HG02973 (cell line): ENCODE results near the gene GATM.
"Not testable (repeated sequence)": the region's sequence is repeated elsewhere in the genome, so short reads cannot be mapped to it uniquely, and the experiment has no call there.

Experiments used
- ATAC-seq: cut with Tn5 transposase; IDR thresholded peaks from one replicate; pipeline ENCODE4 v1.9.1; 2021; ENCODE audit warnings: moderate library complexity; ENCODE audit not compliant: unreplicated experiment

GATM gene

DNA sequence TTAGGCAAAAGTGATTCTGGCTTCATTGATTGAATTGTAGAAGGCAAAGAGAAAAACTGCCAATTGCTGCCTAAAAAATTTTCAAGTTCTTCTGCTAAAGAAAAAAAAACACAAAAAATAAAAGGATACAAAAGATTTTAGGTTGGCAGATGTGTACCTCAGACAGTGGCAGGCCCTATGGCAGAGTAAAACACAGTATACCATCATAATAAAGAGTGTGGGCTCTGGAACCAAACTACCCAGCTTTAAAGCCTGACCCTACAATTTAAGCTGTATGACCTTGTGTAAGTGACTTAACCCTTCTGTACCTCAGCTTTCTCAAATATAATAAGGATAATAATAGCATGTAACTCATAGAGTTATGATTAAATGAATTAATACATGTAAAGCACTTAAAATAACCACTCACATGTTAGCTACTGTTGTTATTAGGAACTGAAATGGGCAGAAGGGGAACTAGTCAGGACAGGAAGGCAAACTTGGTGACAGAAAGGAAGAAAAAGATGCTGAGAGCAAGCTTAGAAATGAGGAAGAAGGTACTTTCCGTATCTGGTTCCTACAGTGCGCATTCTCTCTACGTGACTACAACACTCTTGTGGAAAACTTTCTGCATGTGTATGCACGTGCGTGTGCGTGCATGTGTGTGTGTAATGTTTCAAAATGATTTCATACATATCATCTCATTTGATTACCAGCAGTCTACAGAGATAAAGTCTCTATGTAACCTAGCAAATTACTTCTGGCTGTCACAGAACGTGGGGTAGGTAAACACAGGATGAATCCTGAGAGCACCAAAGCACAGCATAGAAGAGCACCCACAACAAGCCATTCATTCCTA lies 13.6 kb upstream of the GATM start:
- ATAC-seq, result peak; percentile 93

DNA sequence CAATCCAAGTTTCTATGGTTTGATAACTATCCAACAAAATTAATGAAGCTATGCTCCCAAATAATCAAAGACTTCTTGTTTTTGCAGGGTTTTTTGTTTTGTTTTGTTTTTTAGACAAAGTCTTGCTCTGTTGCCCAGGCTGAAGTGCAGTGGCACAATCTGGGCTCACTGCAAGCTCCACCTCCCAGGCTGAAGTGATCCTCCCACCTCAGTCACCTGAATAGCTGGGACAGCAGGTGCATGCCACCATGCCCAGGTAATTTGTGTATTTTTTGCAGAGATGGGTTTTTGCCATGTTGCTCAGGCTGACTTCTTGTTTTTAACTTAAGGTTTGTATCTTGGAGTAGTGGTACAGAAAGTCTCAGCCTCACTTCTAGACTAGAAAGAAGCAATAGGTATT lies 11.0 kb upstream of the GATM start:
- ATAC-seq, result no peak

GRCh38 chr15:45387380-45388007 lies 9.2 kb upstream of the GATM start:
- ATAC-seq, result no peak

DNA sequence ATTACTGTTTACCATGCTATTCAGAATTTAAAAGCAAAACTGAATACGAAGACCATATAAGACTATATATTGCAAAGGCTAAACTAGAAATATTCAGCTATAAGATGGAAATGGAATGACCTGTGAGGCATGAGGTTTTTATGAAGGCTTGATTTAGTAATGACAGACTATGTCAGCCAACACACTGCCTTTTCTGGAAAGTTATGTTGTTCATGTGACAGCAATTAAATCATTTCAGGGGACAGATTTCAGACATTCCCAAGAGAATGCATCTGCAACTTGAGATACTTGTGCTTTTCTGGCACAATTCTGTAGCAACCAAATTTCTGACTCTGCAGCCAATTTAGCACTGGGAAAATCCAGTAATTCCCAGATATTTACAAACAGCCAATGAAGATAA lies 8.6 kb upstream of the GATM start:
- ATAC-seq, result no peak

GRCh38 chr15:45386420-45386819 lies 8.1 kb upstream of the GATM start:
- no peak for ATAC-seq

DNA sequence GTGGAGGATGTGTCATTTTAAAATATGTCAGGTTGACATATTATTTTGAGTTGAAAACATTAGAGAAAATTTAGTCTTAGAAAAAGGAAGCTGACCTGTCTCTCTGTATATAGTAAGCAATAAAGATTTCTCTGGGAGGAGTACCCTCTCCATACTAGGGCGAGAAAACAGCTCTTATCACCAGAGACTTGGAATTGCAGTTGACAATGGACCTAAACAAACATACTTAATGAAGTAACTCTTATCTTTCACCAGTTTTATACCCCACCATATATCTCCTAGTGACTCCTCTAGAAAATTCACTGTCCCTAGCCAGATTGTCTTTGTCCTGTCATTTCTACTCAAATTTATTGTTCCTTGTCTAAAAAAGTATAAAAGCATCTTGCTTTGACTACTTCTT lies 7.2 kb upstream of the GATM start:
- ATAC-seq, result no peak

DNA sequence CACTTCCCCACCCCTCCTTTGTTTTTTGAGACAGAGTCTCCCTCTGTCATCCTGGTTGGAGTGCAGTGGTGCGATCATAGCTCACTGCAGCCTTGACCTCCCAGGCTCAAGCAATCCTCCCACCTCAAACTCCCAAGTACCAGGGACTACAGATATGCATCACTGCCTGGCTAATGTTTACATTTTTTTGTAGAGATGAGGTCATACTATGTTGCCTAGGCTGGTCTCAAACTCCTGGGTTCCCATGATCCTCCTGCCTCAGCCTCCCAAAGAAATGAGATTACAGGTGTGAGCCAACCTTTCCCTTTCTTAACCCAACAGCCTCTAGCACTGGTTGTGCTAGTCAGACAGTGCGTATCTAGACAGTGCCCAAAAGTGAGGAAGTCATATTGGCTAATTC lies 6.4 kb upstream of the GATM start:
- ATAC-seq, result no peak

DNA sequence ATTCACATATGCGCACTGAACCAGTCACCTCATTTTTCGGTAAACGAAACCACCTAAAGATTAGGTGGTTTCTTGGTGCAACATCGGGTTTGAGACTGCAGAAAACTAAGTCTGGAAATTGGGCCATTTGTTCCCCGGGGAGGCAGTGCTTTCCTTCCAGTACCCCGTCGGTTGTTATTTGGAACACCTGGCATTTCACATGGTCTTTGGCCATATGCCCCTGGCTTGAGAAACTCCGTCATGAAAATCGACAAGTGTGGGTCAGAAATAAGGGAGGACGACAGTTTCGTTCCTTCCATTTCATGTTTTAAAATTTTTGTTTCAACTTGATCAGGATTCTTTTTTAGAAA lies 544 bp upstream of the GATM start:
- ATAC-seq, result no peak

DNA sequence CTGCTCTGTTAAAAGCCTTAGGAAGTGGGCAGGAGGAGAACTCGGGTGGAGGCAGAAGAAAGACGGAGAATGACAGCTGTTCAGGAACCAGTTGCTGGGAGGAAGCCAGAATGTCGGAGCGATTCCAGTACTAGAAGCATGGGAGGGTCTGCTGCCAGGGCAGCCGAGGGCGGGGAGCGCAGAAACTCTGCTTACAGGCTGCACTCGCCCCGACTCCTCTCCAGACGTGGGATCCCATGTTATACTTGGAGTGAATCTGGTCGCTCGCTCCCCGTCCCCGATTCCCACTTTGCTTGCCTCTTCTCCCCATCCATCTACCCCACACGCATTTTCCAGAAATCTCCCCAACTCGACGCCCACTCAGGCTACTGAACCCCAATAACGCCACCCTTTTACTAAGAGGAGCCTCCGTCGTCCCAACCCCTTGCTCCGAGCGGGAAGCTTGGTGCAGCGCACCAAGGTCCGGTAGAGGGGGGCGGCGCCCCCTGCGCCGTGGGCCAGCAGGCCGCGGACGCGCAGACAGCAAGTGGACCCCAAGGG lies 665 bp downstream of the GATM start:
- peak; percentile 23 for ATAC-seq

DNA sequence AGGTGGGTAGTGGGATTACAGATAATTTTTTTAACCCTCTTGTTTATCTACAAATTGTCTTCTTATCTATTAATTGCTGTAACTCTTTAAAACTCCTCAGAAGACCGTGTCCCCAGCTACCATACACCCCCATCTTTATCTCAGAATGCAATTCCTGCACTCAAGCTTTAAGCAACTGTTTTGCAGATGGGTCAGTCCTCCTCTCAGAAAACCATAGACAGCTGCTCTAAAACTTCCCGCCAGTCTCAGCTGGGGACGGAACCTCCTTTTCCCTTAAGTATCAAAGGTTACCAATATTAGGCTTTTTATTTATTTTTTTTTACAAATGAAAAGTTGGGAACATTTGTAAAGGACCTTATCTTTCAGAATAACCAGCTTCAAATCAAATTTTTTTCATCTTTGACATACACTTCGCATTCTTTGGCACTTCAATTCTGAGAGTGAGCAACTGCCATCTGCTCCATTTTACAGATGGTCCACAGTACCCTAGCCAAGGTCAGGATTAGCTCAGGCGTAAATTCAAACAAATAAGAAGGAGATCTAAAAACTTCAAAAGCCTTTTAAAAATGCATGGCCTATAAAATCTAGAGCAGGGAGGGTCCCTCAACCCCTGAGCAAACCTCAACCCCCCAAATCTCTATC lies 1.3 kb downstream of the GATM start:
- no peak for ATAC-seq

DNA sequence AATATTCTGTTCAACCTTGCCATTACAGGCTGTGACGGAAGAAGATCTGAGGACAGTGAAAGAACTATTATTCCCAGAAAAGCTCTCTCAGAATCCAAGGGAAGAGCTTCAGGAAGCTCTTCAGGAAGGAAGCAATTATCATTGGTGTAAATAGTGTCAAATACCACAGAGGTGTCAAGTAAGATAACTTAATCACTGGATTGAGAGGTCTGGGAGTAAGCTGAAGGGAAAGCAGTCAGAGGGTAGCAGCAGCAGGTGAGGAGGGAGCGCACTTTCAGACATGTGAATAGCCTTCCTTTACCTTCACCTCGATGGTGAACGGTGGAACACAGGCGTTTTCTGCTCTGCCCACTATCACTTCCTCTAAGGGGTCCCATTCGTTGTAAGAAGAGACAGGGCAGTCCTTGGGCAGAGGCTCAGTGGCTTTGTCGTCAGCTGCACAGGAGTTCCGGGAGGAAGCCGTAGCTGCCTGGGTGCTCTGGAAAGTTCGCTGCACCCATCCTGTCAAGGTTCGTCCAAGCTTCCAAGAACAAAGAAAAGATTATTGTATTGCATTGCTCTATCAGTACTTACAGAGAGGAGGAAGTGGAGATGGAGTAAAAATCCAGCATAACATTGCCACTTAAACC lies 1.9 kb downstream of the GATM start:
- ATAC-seq, result no peak

DNA sequence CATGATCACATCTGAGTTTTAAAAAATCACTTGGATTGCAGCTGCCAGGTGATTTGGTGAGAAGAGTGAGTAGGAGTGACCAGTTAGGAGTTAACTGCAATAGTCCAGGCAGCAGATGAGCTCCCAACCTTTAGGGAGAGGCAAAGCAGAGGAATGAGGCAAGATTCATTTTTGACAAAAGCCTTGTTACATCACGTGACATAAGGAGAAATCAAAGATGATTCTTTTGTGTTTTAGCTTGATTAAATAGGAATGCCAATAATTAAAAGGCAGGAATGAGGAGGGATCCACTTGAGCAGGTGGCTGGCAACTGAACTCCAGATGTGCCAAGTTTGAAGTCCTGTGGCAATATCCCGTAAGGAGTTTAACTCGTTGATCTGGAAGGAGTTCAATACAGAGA lies 2.5 kb downstream of the GATM start:
- no peak for ATAC-seq

- no peak for ATAC-seq
These were observed 4.4 kb downstream of the GATM start for GRCh38 chr15:45373976-45374375.

GRCh38 chr15:45372041-45372995 lies 6.0 kb downstream of the GATM start:
- ATAC-seq, result no peak

- no peak for ATAC-seq
These were observed 6.8 kb downstream of the GATM start for GRCh38 chr15:45371546-45371945.

- ATAC-seq, result not testable (repeated sequence)
These were observed 8.3 kb downstream of the GATM start for GRCh38 chr15:45370042-45370441.

DNA sequence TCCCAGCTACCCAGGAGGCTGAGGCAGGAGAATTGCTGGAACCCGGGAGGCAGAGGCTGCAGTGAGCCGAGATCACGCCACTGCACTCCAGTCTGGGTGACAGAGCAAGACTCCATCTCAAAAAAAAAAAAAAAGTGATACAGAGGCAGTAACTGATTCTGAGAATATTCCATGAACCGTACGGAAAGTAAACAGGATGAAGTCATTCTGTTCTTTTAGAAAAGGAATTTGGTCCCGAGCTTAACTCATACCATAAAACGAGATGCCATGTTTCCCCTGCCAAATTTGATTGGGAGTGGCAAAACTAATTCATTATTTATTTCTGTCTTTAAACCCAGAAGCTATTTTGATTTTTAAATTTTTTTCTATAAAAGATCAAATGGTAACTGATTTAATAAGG lies 11.1 kb downstream of the GATM start:
- not testable (repeated sequence) for ATAC-seq

GRCh38 chr15:45364271-45364670 lies 14.1 kb downstream of the GATM start:
- ATAC-seq, result no peak

GRCh38 chr15:45363801-45364200 lies 14.5 kb downstream of the GATM start:
- ATAC-seq, result no peak

GRCh38 chr15:45363334-45363733 lies 15.0 kb downstream of the GATM start:
- ATAC-seq, result no peak
